NCI-H1105 (cell line): ENCODE measurements around the gene KCNH1.

ENCODE experiments used
- DNase-seq: peaks from one replicate; lab custom pipeline; 2025; lab: John Stamatoyannopoulos, UW

Gene KCNH1

GRCh38 chr1:210707300-210708240 is 426.4 kb downstream of the KCNH1 start:
- no peak for DNase-seq

GRCh38 chr1:210706246-210706645 is 427.7 kb downstream of the KCNH1 start:
- DNase-seq: no peak

DNA sequence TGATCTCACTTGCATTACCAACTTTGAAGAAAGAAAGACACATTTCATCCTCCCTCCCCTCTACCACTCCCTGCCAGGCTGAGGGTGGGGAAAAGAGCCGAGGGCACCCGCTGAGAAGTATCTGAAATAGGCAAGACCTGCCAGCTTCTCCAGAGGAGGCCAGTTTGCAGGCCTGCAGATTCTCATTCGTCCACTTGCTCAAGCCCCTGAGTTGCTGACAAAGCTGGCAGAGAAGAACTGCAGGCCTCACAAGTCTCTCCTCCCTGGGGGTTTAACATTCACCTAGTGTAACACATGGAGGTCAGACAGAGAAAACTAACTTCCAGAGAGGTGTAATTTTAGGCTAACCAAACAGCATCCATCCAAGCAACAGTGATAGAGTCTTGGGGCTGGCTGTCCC is 428.9 kb downstream of the KCNH1 start:
- no peak for DNase-seq

GRCh38 chr1:210703593-210703992 is 430.4 kb downstream of the KCNH1 start:
- no peak for DNase-seq

GRCh38 chr1:210702506-210702905 is 431.4 kb downstream of the KCNH1 start:
- no peak for DNase-seq

DNA sequence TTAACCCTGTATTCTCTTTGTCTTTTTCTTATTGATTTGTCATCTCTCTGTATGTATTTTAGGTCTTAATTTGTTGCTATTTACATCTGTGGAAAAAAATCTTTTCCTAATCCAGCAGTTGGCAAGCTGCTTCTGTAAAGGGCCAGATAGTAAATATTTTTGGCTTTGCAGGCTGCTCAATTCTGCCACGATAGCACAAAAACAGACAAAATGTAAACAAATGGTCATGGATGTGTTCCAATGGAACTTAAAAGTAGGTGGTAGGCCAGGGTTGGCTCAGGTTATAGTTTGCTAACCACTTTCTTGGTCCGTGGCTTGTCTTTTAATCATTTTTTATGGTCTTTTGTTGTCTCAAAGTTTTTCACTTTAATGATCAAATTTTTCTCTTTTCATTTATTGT is 433.4 kb downstream of the KCNH1 start:
- DNase-seq: no peak

- DNase-seq: no peak
Observed at GRCh38 chr1:210700083-210700482, 433.9 kb downstream of the KCNH1 start.

DNA sequence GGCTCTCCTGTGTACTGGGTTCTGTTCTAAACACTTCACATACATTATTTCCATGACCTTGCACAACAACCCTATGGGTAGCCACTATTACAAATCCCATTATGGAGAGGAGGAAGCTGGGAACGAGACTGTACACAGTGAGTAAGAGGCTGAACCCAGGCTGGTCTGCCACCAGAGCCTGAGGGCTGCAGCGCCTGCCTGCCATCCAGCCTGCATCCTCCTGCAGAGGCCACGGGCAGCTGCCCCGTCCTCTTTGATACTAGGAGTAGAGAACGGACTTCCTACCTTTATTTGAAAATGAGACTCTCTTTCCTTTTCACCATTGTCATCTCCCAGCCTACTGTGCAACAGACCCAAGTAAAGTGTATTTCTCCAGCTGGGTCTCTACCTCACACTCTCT is 435.3 kb downstream of the KCNH1 start:
- no peak for DNase-seq

DNA sequence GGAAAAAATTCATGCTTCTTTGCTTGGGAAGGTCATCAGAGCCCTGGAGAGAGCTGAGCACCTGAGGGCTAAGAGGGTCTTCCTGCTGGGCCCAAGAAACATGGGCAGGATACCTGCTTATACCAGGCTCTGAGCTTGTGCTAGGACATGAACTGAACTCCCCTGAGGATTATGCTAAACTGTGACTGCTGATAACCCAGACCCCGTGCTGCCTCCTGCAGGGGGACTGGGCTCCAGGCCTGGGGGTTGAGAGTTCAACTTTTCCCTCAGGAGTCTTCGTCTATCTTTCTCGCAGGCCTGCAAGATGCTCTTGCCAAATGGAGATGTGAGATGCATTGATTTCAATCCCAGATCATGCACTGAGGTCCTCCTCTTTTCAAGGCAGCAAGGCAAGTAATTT is 436.8 kb downstream of the KCNH1 start:
- DNase-seq: no peak

- no peak for DNase-seq
Observed at GRCh38 chr1:210696709-210697108, 437.2 kb downstream of the KCNH1 start.

DNA sequence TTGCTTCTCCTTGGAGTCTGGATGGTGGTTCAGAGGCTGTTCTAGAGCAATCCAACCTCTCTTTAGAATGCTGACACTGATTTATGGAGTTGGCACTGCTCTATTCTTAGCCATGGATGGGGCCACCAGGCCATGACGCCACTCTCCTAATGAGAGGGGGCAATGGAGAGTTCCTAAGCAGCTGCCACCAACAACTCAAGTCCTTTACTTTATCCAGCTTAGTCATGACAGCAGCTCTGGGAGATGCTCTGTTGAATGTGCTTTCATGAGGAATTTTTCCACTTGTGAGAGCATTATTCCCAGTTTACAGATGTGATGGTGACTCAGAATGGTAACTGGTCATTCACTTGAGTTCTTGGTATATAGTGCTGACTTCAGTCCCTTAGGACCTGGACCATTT is 438.9 kb downstream of the KCNH1 start:
- DNase-seq: no peak

GRCh38 chr1:210692796-210693195 is 441.2 kb downstream of the KCNH1 start:
- DNase-seq: no peak

- DNase-seq: no peak
Observed at GRCh38 chr1:210691039-210691610, 442.8 kb downstream of the KCNH1 start.

GRCh38 chr1:210690236-210690635 is 443.7 kb downstream of the KCNH1 start:
- DNase-seq: no peak

DNA sequence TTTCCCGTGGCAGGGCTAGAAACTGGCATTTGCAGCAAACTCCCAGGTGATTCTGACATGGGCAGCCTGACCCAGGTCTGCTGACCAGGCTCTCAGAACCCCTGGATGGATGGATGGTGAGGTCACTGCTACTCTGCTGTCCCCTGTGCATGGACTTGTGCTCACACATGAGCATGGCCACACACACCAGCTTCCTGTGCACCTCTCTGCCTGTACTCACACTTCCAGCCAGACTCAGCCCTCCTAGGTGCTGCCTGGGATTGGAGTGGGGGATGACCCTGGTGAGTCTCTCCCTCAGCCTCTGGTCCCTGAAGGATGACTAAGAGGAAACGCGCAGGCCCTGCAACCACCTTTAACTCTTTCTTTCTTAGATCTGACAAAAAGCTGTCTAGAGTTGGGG is 444.1 kb downstream of the KCNH1 start:
- DNase-seq: no peak

GRCh38 chr1:210688512-210689234 is 445.3 kb downstream of the KCNH1 start:
- DNase-seq: no peak

GRCh38 chr1:210687582-210688279 is 446.2 kb downstream of the KCNH1 start:
- DNase-seq: no peak

GRCh38 chr1:210686841-210687240 is 447.1 kb downstream of the KCNH1 start:
- DNase-seq: no peak

DNA sequence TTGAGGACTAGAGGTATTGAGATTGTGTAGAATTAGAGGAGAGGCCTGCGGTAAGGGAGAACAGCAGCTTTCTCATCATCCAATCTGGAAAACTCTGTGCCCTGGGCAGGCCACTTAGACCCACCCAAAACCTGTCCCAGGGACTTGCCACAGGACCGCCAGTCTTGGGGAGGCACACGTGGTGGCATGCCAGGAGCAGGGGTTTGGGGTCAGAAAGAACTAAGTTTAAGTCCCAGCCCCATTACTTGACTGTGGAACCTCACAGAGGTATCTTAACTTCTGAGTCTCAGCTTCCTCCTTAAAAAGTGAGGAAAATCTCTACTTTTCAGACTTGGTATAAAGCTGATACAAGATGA is 448.7 kb downstream of the KCNH1 start:
- DNase-seq: no peak

GRCh38 chr1:210684466-210685294 is 449.3 kb downstream of the KCNH1 start:
- no peak for DNase-seq

DNA sequence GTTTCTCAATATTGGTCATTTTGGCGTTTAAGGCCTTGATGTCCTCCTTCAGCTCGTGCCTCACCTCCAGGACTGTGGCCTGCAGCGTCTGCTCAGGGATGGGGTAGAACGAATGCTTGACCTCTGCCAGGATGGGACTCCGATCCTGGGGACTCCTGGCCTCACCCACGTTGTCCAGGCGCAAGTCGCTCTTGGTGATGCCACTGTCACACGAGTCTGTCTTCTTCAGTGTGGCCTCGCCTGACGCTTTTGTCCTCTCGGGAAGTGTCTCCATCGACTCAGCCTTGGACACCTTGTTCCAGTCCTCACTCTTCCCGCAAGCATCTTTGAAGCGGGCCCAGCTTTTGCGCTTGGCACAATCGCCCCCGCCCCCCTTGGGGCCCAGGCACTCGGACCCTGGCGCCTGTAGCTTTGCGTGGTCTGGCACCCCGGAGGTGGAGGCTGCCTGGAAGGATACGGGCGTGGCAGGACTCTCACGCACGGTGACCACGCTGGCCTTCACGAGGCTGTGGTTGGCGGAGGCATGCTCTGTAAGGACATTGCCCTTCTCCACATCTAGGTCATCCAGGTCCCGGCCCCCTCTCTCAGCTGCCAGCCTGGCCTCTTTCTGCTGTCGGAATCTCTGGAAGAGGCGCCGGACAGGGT is 450.4 kb downstream of the KCNH1 start:
- no peak for DNase-seq
